ENCODE measurements around the gene RPRD1B.
"Not testable (repeated sequence)": the region's sequence is repeated elsewhere in the genome, so short reads cannot be mapped to it uniquely, and the experiment has no call there.

RPRD1B gene

GRCh38 chr20:38075161-38075998 lies 41.8 kb downstream of the RPRD1B start:
- DNase-seq: no peak

DNA sequence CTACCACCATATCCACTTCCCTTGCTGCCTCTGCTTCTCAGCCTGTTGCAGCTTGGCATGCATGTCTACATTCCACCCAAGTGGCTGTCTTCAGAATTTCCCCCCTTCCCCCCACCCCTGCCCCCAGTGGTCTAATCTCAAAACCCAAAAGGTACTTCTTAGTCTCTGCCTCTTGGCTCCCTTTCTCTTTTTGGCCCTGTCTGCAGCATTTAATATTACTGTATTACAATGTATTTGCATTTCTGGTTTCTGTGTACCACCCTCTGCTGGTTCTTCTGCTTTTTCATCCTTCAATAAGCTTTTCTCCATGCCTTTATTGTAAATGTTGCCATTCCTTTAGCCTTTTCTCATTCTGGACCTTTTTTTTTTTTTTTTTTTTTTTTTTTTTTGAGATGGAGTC lies 43.0 kb downstream of the RPRD1B start:
- no peak for DNase-seq

GRCh38 chr20:38078084-38078483 lies 44.5 kb downstream of the RPRD1B start:
- DNase-seq: no peak

- no peak for DNase-seq
Measured at GRCh38 chr20:38079353-38079752, 45.8 kb downstream of the RPRD1B start.

- DNase-seq: no peak
Measured at GRCh38 chr20:38081575-38081974, 48.0 kb downstream of the RPRD1B start.

GRCh38 chr20:38082894-38083293 lies 49.3 kb downstream of the RPRD1B start:
- DNase-seq: no peak

- no peak for DNase-seq
Measured at GRCh38 chr20:38083338-38084048, 49.9 kb downstream of the RPRD1B start.

DNA sequence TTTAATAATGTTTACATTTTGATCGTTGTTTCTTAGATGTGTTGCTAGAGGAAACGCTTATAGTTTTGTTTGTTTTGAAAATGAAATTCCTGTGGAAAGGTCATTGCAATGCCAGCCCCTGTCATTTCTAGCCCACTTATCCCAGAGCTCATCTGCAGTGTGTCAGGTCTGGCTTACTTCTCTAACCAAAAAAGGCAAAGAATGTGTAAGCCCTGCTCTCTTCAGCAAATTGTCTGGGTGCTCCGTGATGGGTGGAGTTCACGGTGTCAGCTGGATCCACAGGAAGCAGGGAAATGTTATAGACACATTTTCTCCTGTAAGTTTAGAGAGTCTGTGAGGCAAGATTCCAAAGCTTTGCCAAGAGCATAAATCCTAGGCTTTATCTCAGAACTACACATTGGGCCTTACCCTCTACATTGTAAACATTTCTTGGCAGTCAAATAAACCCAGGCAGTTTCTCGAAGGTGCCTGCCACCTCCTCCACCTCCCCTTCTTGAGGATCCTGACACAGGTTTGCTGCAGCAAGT lies 50.9 kb downstream of the RPRD1B start:
- DNase-seq: no peak

- no peak for DNase-seq
Measured at GRCh38 chr20:38085026-38085425, 51.5 kb downstream of the RPRD1B start.

GRCh38 chr20:38089500-38089899 lies 56.0 kb downstream of the RPRD1B start:
- no peak for DNase-seq

DNA sequence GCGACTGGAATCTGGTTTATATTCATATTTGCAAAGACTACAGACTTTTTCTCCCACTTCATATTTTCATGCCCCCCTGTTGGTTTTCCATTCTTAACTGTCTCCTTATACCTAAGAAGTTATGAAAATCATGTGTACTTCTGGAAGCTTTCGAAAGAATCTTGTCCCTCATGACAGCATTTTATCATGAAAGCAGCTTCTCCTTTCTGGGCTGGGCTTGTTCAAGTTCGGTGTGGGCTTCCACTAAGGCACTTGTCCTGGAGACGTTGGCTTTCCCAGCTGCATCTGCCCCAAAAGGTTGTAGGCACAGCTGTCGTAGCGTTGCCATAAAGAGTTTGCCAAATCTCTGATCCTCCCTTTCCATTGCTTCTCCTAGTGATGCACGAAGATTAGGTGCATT lies 56.5 kb downstream of the RPRD1B start:
- no peak for DNase-seq

DNA sequence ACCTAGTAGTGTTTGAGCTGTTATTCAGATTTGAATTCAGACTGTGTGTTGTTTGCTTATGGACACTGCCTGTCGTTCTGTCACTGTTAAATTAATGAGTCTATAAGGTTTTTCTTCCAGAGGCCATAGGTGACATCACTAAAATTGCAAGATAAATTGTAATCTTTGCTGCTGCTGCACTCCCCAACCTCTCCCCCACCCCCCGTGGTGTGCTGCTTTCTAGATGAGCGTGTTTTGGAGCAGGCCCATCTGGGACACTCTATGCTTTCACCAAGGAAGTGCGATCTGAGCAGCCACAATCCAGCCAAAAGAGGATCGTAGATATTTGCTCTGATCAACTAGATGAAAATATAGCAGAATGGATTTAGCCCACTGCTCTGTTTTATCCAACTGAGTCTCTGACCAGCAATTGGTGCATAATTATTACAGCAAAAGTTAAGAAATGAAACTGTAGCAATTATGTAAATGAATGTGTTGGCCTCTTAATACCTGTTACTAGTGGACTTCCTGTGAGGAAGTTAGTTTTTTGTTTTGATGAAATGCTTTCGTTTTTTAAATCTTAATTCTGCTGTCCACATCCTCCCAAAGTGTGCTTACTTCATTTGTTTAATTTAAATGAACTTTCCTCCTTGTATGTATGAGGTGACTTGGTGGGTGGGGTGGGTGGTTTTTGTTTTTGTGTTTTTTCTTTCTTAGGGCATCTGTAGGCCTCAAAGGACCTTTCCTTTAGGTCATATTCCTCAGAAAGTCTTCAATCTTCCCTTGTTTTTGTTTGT lies 58.1 kb downstream of the RPRD1B start:
- no peak for DNase-seq

DNA sequence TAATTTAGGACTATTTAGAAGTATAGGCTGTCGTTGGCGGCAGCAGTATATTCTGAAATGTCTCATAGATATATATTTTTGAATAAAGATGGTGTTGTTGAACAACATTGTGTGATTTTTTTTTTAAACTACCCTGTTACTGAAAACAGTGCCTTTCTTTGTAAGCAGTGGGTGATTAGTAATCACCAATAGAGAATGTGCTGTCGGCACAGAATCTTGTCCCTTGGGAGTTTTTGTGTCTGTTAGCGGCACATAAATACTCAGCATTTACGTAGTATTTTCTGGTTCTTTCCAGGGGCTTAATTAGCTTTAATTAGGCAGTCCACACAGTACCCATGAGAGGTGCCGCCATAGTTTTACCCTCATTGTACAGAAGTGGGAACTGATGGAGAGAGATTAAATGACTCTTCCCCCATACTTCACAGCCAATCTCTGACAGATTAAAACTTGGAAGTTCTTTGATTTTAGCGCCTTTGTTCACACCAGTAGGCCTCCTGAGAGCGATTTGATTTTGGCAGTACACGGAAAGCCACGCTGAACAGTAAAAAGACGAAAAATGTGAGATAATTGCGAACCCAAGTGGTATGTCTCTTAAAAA lies 58.8 kb downstream of the RPRD1B start:
- DNase-seq: no peak

DNA sequence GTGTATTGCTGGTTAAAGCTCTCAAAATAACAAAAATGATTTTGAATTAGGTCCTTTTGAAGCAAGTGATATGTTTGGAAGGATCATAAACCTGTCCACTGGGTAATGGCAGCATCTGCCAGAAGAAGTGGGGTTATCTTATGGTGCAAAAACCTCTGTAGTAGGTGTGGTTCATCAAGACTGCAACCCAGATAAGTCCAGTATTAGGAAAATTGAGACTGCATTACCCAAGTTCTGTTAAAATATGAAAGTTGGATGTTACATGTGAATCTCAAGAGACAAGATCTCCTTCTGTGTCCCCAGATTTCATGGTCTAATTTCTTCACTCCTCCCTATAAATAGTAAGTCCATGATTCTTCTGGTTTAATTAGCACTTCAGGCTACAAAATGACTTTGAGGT lies 59.4 kb downstream of the RPRD1B start:
- no peak for DNase-seq

DNA sequence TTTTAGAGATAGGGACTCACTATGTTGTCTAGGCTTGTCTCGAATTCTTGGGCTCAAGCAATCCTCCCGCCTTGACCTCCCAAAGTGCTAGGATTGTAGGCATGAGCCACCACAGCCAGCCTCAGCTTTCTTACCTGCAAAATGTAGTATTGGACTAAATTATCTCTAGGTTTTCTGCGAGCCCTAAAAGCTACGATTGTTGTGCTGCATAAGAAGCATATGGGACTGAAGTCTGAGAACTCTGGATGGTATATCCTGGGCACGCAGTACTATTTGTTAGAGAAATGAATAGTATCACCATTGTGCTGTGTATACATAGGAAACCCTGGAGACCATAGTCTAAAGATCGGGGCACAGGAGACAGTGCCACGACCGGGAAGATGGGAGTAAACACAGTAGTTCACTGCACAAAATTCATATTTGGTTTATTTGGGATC lies 60.1 kb downstream of the RPRD1B start:
- DNase-seq: no peak

DNA sequence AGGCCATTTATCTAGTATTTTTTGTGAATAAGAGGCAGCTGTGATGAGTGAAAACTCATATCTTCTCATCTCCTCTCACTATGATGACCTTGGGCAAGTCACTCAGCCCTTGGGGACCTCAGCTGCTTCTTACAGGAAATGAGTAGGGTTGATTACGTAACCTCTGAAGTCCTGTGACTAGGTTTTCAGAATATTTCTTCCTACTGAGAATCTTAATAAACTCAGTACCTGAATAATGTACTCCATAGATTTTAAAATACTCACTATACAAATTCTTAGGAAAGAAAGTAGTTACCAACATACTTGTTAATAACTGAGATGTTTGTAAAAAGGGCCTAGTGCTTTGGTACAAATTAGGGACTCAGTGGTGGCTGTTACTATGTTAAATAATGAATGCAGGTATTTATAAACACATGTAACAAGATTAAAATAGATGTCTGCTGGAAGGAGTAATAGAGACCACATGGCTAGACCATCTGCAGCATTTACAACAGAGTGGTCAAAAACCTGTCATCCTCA lies 60.9 kb downstream of the RPRD1B start:
- DNase-seq: peak; percentile 60

DNA sequence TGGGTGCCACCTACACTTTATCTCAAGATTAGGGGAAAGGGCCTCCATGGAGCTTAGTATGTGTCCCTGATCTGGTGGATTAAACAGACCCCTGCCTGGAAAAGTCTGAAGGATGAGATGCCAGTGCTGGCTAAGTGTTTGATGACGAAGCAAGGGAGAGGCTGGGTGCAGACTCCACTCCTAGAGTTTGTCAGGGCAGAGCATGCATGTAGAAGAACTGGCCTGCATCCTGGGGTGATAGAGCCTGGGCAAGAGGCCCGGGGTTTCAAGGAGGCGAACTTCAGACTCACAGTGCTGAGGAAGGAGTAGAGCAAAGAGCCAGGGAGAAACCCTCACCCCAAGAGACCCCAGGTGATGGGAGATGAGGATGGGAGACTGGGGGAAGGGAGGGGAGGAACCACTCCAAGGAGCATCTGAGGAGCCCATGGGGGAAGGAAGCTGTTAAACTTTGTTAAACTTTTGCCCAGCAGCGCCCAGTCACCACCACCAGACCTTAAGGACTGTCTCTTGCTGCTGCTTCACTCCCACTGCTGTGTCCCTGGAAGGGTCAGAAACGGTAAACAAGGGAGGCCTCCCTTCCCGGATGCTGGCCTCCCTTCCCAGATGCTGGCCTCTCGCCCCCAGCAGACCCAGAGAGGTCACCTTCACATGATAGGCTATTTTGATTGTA lies 61.6 kb downstream of the RPRD1B start:
- no peak for DNase-seq

- no peak for DNase-seq
Measured at GRCh38 chr20:38098952-38099351, 65.4 kb downstream of the RPRD1B start.

DNA sequence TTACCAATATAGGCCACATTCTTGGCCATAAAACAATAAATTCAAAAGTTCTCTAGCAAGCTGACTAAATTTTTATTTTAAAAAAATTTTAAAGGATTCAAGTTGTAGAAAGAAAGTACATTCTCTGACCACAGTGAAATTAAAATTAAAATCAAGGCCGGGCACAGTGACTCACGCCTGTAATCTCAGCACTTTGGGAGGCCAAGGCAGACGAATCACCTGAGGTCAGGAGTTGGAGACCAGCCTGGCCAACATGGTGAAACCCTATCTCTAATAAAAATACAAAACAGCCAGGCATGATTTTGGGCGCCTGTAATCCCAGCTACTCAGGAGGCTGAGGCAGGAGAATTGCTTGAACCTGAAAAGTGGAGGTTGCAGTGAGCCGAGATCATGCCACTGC lies 68.7 kb downstream of the RPRD1B start:
- DNase-seq: not testable (repeated sequence)

DNA sequence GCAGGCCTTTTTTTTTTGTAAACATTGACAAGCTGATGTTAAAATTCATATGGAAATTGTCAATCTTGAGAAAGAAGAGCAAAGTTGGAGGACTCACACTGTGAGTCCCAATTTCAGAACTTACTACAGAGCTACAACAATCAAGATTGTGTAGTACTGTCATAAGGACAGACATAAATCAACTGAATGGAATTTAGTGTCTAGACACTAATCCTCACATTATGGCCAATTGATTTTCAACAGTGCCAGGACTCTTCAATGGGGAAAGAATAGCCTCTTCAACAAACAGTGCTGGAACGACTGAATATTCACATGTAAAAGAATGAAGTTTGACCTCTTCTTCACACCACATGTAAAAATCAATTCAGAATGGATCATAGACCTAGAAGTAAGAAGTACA lies 70.7 kb downstream of the RPRD1B start:
- DNase-seq: no peak

GRCh38 chr20:38106461-38106860 lies 72.9 kb downstream of the RPRD1B start:
- no peak for DNase-seq

DNA sequence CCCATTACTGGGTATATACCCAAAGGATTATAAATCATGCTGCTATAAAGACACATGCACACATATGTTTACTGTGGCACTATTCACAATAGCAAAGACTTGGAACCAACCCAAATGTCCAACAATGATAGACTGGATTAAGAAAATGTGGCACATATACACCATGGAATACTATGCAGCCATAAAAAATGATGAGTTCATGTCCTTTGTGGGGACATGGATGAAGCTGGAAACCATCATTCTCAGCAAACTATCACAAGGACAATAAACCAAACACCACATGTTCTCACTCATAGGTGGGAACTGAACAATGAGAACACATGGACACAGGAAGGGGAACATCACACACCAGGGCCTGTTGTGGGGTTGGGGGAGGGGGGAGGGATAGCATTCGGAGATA lies 73.8 kb downstream of the RPRD1B start:
- not testable (repeated sequence) for DNase-seq
